Fibroblast of the aortic adventitia (primary cell): ENCODE measurements around the gene UBL7. TPM values are rescaled to one million over a fixed set of nuclear protein-coding genes. Genes with fewer than 3 reads are reported as not detected.
A peak's percentile ranks its signal among the peaks of the same experiment; 100 is the strongest.
"Not testable (repeated sequence)": the region's sequence is repeated elsewhere in the genome, so short reads cannot be mapped to it uniquely, and the experiment has no call there.

Source experiments
- DNase-seq: peaks from one replicate; pipeline ENCODE4 v3.0.0-alpha.2; 2010; ENCODE audit warnings: low read depth
- H3K4me3 ChIP-seq: 2 replicates; pipeline ENCODE4 v1.5.1; 2011; ENCODE audit warnings: low read depth, mild to moderate bottlenecking, control low read depth, low read length, moderate library complexity
- total RNA-seq: library from RNA; depleted of rRNA; stranded (reverse); fragments of >200 nt; gene quantifications from 2 replicates; pipeline ENCODE4 v1.2.3, GENCODE V29; 2012; ENCODE audit warnings: low replicate concordance
- TF ChIP-seq, protein P1 (sequence below): IDR thresholded peaks from 2 replicates; pipeline ENCODE4 v1.5.1; 2011; ENCODE audit warnings: mild to moderate bottlenecking, low read length, control low read depth, inconsistent platforms; ENCODE audit not compliant: insufficient read depth

The UBL7 gene
- total RNA-seq, 1 donor, result 50.3 TPM

DNA sequence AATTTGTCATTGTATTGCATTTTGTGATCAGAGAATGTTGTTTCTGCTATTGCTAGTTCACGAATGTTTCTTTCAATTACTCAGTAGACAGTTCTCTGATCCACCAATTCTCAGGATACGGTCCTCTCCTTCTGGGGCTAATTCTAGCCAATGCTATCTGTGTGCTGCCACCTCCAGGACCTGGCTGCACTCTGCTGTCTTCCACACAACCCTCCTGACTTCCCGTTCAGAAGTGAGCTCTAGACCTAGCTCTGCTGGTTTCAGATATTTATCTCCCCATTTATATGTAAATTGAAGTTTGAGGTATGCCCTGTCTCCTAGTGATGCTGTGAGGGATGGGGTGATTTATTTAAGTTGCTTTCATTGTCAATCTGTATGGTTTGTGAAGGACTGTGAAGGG, 21.7 kb upstream of the UBL7 start:
- TF ChIP-seq, protein P1, sequence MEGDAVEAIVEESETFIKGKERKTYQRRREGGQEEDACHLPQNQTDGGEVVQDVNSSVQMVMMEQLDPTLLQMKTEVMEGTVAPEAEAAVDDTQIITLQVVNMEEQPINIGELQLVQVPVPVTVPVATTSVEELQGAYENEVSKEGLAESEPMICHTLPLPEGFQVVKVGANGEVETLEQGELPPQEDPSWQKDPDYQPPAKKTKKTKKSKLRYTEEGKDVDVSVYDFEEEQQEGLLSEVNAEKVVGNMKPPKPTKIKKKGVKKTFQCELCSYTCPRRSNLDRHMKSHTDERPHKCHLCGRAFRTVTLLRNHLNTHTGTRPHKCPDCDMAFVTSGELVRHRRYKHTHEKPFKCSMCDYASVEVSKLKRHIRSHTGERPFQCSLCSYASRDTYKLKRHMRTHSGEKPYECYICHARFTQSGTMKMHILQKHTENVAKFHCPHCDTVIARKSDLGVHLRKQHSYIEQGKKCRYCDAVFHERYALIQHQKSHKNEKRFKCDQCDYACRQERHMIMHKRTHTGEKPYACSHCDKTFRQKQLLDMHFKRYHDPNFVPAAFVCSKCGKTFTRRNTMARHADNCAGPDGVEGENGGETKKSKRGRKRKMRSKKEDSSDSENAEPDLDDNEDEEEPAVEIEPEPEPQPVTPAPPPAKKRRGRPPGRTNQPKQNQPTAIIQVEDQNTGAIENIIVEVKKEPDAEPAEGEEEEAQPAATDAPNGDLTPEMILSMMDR, result no peak
- peak; percentile 8 for DNase-seq
- no peak overlapping the region for H3K4me3 ChIP-seq

DNA sequence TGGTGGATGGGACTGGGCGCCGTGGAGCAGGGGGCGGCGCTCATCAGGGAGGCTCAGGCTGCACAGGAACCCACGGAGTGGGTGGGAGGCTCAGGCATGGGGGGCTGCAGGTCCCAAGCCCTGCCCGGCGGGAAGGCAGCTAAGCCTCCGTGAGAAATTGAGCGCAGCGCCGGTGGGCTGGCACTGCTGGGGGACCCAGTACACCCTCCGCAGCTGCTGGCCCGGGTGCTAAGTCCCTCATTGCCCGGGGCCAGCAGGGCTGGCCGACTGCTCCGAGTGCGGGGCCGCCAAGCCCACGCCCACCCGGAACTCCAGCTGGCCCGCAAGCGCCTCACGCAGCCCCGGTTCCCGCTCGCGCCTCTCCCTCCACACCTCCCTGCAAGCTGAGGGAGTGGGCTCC, 19.4 kb upstream of the UBL7 start:
- not testable (repeated sequence) for H3K4me3 ChIP-seq, DNase-seq

DNA sequence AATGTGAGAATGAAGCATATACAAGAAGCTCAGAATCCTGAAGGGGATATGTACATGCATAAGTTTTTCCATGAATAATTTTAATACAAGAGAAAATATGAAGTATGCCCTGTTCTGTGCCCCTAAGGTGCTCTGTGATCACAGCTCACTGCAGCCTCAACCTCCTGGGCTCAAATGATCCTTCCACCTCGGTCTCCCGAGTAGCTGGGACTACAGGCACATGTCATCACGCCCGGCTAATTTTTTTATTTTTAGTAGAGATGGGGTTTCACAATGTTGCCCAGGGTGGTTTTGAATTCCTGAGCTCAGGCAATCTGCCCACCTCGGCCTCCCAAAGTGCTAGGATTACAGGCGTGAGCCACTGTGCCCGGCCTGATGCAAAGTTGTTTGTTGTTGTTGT, 10.7 kb upstream of the UBL7 start:
- DNase-seq, H3K4me3 ChIP-seq: not testable (repeated sequence)

DNA sequence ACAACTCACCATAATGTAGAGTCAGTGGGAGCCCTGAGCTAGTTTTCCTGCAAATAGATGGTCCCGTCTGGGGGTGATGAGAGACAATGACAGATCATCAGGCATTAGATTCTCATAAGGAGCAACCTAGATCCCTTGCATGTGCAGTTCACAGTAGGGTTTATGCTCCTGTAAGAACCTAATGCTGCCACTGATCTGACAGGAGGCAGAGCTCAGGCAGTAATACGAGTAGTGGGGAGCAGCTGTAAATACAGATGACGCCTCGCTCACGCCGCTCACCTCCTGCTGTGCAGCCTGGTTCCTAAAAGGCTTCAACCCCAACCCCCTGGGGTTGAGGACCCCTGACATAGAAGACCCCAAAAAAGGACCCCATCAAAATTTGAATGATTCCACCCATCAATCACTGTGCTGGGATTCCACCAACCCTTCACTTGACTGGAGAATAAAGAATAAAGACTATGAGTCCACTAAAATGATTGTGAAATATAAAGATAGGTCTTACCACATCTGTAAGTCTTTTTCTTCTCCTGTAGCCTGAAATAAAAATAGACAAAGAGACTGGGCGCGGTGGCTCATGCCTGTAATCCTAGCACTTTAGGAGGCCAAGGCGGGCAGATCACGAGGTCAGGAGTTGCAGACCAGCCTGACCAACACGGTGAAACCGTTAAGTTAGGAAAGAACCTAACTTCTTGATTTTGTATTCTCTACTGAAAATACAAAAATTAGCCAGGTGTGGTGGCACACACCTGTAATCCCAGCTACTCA, 9.9 kb upstream of the UBL7 start:
- no peak overlapping the region for H3K4me3 ChIP-seq
- DNase-seq, result no peak
- TF ChIP-seq, protein P1, result no peak

DNA sequence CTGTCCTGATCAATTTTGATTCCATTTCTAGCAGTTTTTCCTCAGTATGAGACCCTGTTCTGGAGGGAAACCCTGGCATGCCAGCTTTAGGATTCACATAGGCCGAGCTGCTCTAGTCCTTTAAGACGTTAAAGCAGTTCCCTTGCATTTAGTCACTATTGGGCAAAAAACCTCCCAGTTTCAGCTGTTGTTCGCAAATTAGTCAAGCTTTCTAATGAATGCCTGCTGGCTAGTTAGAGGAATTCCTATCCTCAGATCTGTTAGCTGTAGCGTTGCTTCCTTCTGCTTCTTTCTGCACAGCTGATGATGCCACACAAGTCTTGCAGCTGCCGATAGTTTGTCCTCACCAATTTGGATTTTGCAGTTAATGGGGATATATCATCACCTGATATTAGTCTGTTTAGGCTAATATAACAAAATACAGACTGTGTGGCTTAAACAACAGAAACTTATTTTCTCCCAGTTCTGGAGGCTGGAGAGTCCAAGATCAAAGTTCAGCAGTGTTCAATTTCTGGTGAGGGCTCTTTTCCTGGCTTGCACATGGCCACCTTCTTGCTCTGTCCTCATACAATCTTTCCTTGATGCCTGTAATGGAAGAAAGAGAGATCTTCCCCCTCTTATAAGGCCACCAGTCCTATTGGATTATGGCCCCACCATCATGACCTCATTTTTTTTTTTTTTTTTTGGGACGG, 7.5 kb upstream of the UBL7 start:
- H3K4me3 ChIP-seq, result no peak overlapping the region
- DNase-seq, result no peak
- TF ChIP-seq, protein P1, result no peak

DNA sequence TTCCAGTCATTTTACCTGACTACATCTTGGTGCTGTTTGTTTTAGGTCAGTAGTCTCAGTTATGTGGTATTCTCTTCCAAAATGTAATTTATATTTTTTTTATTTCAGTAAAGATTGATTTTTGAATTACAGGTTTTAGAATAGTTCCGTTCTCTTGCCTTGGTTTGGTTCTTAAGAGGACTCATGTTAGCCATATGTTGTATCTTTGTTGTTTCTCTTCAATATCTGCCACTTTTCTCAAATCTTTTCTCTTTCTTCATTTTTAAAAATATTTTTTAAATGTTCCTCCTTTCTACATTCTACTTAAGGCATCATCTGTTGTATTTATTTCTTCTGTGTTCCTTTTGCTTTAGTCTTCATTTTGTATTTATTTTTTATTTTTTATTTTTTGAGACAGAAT, 5.6 kb upstream of the UBL7 start:
- H3K4me3 ChIP-seq, result no peak overlapping the region
- TF ChIP-seq, protein P1, result no peak
- DNase-seq, result no peak

DNA sequence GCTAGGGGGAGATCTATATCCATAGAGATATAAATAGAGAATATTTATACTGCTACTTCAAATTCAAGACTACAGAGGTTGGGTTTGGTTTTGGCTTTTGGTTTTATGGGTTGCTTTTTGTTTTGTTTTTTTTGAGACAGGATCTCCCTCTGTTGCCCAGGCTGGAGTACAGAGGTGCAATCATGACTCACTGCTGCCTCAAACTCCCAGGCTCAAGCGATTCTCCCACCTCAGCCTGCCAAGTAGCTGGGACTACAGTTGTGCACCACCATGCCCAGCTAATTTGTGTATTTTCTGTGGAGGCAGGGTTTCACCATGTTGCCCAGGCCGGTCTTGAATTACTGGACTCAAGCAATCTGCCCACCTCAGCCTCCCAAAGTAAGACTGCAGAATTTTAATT, 3.9 kb upstream of the UBL7 start:
- no peak for DNase-seq
- TF ChIP-seq, protein P1, result no peak
- H3K4me3 ChIP-seq, result no peak overlapping the region

DNA sequence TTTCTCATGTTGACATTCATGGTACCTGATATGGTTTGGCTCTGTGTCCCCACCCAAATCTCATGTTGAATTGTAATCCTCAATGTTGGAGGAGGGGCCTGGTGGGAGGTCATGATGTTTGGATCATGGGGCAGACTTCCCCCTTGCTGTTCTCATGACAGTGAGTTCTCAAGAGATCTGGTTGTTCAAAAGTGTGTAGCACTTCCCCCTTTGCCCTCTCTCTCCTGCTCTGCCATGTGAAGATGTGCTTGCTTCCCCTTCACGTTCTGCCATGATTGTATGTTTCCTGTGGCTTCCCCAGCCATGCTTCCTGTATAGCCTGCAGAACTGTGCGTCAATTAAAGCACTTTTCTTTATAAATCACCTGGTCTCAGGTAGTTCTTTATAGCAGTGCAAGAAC, 3.3 kb upstream of the UBL7 start:
- no peak for DNase-seq
- TF ChIP-seq, protein P1, result no peak
- no peak overlapping the region for H3K4me3 ChIP-seq
